IPS DF 6.9 (cell line): Measurements from ENCODE around the gene ROBO1.

Experiments used
- DNase-seq: peaks from one replicate; pipeline ENCODE4 v3.0.0-alpha.2; 2013; ENCODE audit warnings: low read depth, low spot score
- H3K27ac ChIP-seq: one replicate; pipeline ENCODE4 v1.5.1; 2013; ENCODE audit warnings: low read length, control low read depth
- H3K27me3 ChIP-seq: 2 replicates; pipeline ENCODE4 v1.6.1; 2013; ENCODE audit warnings: mild to moderate bottlenecking, low read length; ENCODE audit not compliant: control insufficient read depth, insufficient read depth
- H3K36me3 ChIP-seq: 2 replicates; pipeline ENCODE4 v1.6.1; 2013; ENCODE audit warnings: low read length; ENCODE audit not compliant: control insufficient read depth, insufficient read depth
- H3K4me1 ChIP-seq: 2 replicates; pipeline ENCODE4 v1.6.1; 2013; ENCODE audit warnings: low read length; ENCODE audit not compliant: control insufficient read depth, insufficient read depth
- H3K4me3 ChIP-seq: 2 replicates; pipeline ENCODE4 v1.5.1; 2013; ENCODE audit warnings: mild to moderate bottlenecking, low read length
- H3K9me3 ChIP-seq: 2 replicates; pipeline ENCODE4 v1.6.1; 2013; ENCODE audit warnings: low read length, inconsistent platforms; ENCODE audit not compliant: control insufficient read depth, insufficient read depth
- WGBS: extraction: QIAGEN DNeasy Blood & Tissue Kit; methylation state at CpG from one replicate; pipeline ENCODE4 v1.1.7; 2013; ENCODE audit warnings: mixed read lengths, missing lambda C conversion rate; ENCODE audit not compliant: insufficient read length, insufficient coverage; 5-methylcytosine and 5-hydroxymethylcytosine counted together

The ROBO1 gene

GRCh38 chr3:78712270-78712669 lies 1055.5 kb downstream of the ROBO1 start:
- H3K4me1 ChIP-seq = no peaks in the 10 kb centered on the region
- H3K27ac ChIP-seq = no peak overlapping the region
- no peaks in the 10 kb centered on the region for H3K9me3 ChIP-seq
- H3K27me3 ChIP-seq = no peaks in the 10 kb centered on the region
- H3K4me3 ChIP-seq = no peak overlapping the region
- no peak for DNase-seq
- H3K36me3 ChIP-seq = no peaks in the 10 kb centered on the region
- no CpG with 5 or more reads among the region's 4 CpGs for WGBS

- WGBS = no CpG with 5 or more reads among the region's 4 CpGs
- Histone ChIP-seq H3K27ac (no peak overlapping the region), H3K27me3 (no peaks in the 10 kb centered on the region), H3K36me3 (no peaks in the 10 kb centered on the region), H3K4me1 (no peaks in the 10 kb centered on the region), H3K9me3 (no peaks in the 10 kb centered on the region), H3K4me3 (no peak overlapping the region)
- no peak for DNase-seq
Measured at GRCh38 chr3:78708565-78709073, 1059.2 kb downstream of the ROBO1 start.

GRCh38 chr3:78707609-78708008 lies 1060.2 kb downstream of the ROBO1 start:
- no peaks in the 10 kb centered on the region for H3K4me1 ChIP-seq
- no peak for DNase-seq
- no peaks in the 10 kb centered on the region for H3K27me3 ChIP-seq
- H3K27ac ChIP-seq = no peak overlapping the region
- no peaks in the 10 kb centered on the region for H3K36me3 ChIP-seq
- no peaks in the 10 kb centered on the region for H3K9me3 ChIP-seq
- WGBS = no CpG with 5 or more reads among the region's 2 CpGs
- H3K4me3 ChIP-seq = no peak overlapping the region

GRCh38 chr3:78706906-78707523 lies 1060.8 kb downstream of the ROBO1 start:
- no peaks in the 10 kb centered on the region for H3K4me1 ChIP-seq
- no peak for DNase-seq
- no CpG with 5 or more reads among the region's 3 CpGs for WGBS
- H3K9me3 ChIP-seq = no peaks in the 10 kb centered on the region
- no peak overlapping the region for H3K27ac ChIP-seq
- no peaks in the 10 kb centered on the region for H3K36me3 ChIP-seq
- H3K4me3 ChIP-seq = no peak overlapping the region
- no peaks in the 10 kb centered on the region for H3K27me3 ChIP-seq

- H3K27me3 ChIP-seq = no peaks in the 10 kb centered on the region
- no peak for DNase-seq
- WGBS = no CpG with 5 or more reads among the region's 2 CpGs
Measured at GRCh38 chr3:78703944-78704343, 1063.9 kb downstream of the ROBO1 start.

GRCh38 chr3:78701537-78701936 lies 1066.3 kb downstream of the ROBO1 start:
- Histone ChIP-seq H3K27me3 (no peaks in the 10 kb centered on the region), H3K27ac (no peak overlapping the region), H3K9me3 (no peaks in the 10 kb centered on the region), H3K4me1 (no peaks in the 10 kb centered on the region), H3K36me3 (no peaks in the 10 kb centered on the region), H3K4me3 (no peak overlapping the region)
- no peak for DNase-seq
- 100% methylated on average over 1 of the region's 2 CpGs for WGBS

More at GRCh38 chr3:78703944-78704343, 1063.9 kb downstream of the ROBO1 start:
- no peak overlapping the region for H3K27ac ChIP-seq
- H3K4me1 ChIP-seq = no peaks in the 10 kb centered on the region
- no peaks in the 10 kb centered on the region for H3K9me3 ChIP-seq
- no peaks in the 10 kb centered on the region for H3K36me3 ChIP-seq
- no peak overlapping the region for H3K4me3 ChIP-seq

GRCh38 chr3:78698431-78698830 lies 1069.4 kb downstream of the ROBO1 start:
- no peaks in the 10 kb centered on the region for H3K27me3 ChIP-seq
- H3K4me3 ChIP-seq = no peak overlapping the region
- H3K9me3 ChIP-seq = no peaks in the 10 kb centered on the region
- H3K4me1 ChIP-seq = no peaks in the 10 kb centered on the region
- no CpG with 5 or more reads among the region's 1 CpG for WGBS
- no peaks in the 10 kb centered on the region for H3K36me3 ChIP-seq
- no peak overlapping the region for H3K27ac ChIP-seq
- DNase-seq = no peak

GRCh38 chr3:78697426-78697825 lies 1070.4 kb downstream of the ROBO1 start:
- no peak for DNase-seq
- H3K9me3 ChIP-seq = no peaks in the 10 kb centered on the region
- H3K36me3 ChIP-seq = no peaks in the 10 kb centered on the region
- no peaks in the 10 kb centered on the region for H3K27me3 ChIP-seq
- H3K4me1 ChIP-seq = no peaks in the 10 kb centered on the region
- H3K27ac ChIP-seq = no peak overlapping the region
- H3K4me3 ChIP-seq = no peak overlapping the region
- WGBS = no CpG with 5 or more reads among the region's 5 CpGs

- H3K36me3 ChIP-seq = no peaks in the 10 kb centered on the region
- DNase-seq = no peak
- no peaks in the 10 kb centered on the region for H3K4me1 ChIP-seq
- H3K27me3 ChIP-seq = no peaks in the 10 kb centered on the region
- H3K9me3 ChIP-seq = no peaks in the 10 kb centered on the region
- H3K4me3 ChIP-seq = no peak overlapping the region
- no CpG with 5 or more reads among the region's 2 CpGs for WGBS
- no peak overlapping the region for H3K27ac ChIP-seq
Measured at GRCh38 chr3:78690766-78691165, 1077.0 kb downstream of the ROBO1 start.

GRCh38 chr3:78689378-78689777 lies 1078.4 kb downstream of the ROBO1 start:
- Histone ChIP-seq H3K36me3 (no peaks in the 10 kb centered on the region), H3K4me3 (no peak overlapping the region), H3K27ac (no peak overlapping the region), H3K4me1 (no peaks in the 10 kb centered on the region), H3K27me3 (no peaks in the 10 kb centered on the region), H3K9me3 (no peaks in the 10 kb centered on the region)
- no peak for DNase-seq
- no CpG with 5 or more reads among the region's 6 CpGs for WGBS

- no CpG with 5 or more reads among the region's 4 CpGs for WGBS
- no peaks in the 10 kb centered on the region for H3K9me3 ChIP-seq
- no peaks in the 10 kb centered on the region for H3K36me3 ChIP-seq
- no peak for DNase-seq
- no peaks in the 10 kb centered on the region for H3K27me3 ChIP-seq
- no peak overlapping the region for H3K27ac ChIP-seq
- no peak overlapping the region for H3K4me3 ChIP-seq
- no peaks in the 10 kb centered on the region for H3K4me1 ChIP-seq
Measured at GRCh38 chr3:78687520-78687919, 1080.3 kb downstream of the ROBO1 start.
